Psoas muscle (tissue), 8 donors: ENCODE results near the gene MAML3. TPM values are rescaled to one million over a fixed set of nuclear protein-coding genes. Genes with fewer than 3 reads are reported as not detected.

ENCODE experiments used
- ATAC-seq, 4 donors: fragments of 200-7000 bp; cut with Tn5 transposase; one replicate each; pipeline ENCODE4 v1.9.1; 2020; ENCODE audit warnings: moderate library complexity in 3 of 4, mild to moderate bottlenecking in 2 of 4
- DNase-seq, 2 donors: peaks; one replicate each; pipeline ENCODE4 v3.0.0-alpha.2; 2020
- H3K27ac ChIP-seq: fragments of 200-600 bp; one replicate; pipeline ENCODE4 v1.8.0; 2022
- H3K27me3 ChIP-seq, 3 donors: fragments of 200-600 bp in 1 of 3; one replicate each; pipeline versions ENCODE4 v1.6.1 to v1.8.0; 2013 to 2022; ENCODE audit warnings: low read length in 2 of 3, mild to moderate bottlenecking in 2 of 3, moderate library complexity in 1 of 3; ENCODE audit not compliant: insufficient read depth in 3 of 3
- H3K36me3 ChIP-seq, 2 donors: fragments of 200-600 bp in 1 of 2; one replicate each; pipeline versions ENCODE4 v1.6.1 to v1.8.0; 2013 to 2022; ENCODE audit warnings: low read depth in 1 of 2, mild to moderate bottlenecking in 1 of 2, moderate library complexity in 1 of 2; ENCODE audit not compliant: insufficient read depth in 1 of 2
- H3K4me1 ChIP-seq: fragments of 200-600 bp; one replicate; pipeline ENCODE4 v1.8.0; 2022
- H3K4me3 ChIP-seq: fragments of 200-600 bp; one replicate; pipeline ENCODE4 v1.8.0; 2022; ENCODE audit warnings: mild to moderate bottlenecking
- H3K9me3 ChIP-seq: fragments of 200-600 bp; one replicate; pipeline ENCODE4 v1.8.0; 2022
- WGBS, 3 donors: extraction: QIAGEN DNeasy Blood & Tissue Kit; methylation state at CpG; one replicate each; pipeline versions ENCODE4 v1.1.6 to v1.1.7; 2013; 5-methylcytosine and 5-hydroxymethylcytosine counted together
- intact Hi-C, 2 donors: fragments of 100-400 bp; cut with DNase I; formaldehyde crosslinking; loops; one replicate each; pipeline versions ENCODE4 v1.11.0 to v1.14.2; 2022
- polyA plus RNA-seq, 3 donors: library from polyadenylated mRNA; stranded (reverse); fragments of 200-250 nt; gene quantifications; one replicate each; pipeline ENCODE4 v1.2.3, GENCODE V29; 2013
- total RNA-seq, 4 donors: library from RNA; stranded (reverse); fragmentation: NEBNext Ultra II Directional in 2 of 4; extraction: Animal tissue kit (Norgen Biotek cat#: 25700) in 2 of 4; gene quantifications; one replicate each; pipeline versions ENCODE4 v1.2.1 to v1.2.4, GENCODE V29; 2021 to 2023
- TF ChIP-seq, protein P1 (sequence below): fragments of 200-600 bp; IDR thresholded peaks from one replicate; pipeline ENCODE4 v1.8.0; 2022; ENCODE audit warnings: antibody characterized with exemption
- donor health status: healthy with polysubstance abuse.
- donor health status: DM: no; HTN: no; CAD: no; lungs with moderate emphysema.
- donor health status: Bipolar disorder and iron deficiency.
- donor health status: healthy.
- donor health status: DM: yes; HTN: yes; CAD: no.
- donor health status: DM: no; HTN: no; CAD: no.
- donor health status: DM: no; HTN: no; CAD: no.
- donor health status: DM: yes; HTN: yes; CAD: no.

The MAML3 gene
- total and polyA plus RNA-seq, 7 donors = 0.43 to 2.7 (median 0.74) TPM

DNA sequence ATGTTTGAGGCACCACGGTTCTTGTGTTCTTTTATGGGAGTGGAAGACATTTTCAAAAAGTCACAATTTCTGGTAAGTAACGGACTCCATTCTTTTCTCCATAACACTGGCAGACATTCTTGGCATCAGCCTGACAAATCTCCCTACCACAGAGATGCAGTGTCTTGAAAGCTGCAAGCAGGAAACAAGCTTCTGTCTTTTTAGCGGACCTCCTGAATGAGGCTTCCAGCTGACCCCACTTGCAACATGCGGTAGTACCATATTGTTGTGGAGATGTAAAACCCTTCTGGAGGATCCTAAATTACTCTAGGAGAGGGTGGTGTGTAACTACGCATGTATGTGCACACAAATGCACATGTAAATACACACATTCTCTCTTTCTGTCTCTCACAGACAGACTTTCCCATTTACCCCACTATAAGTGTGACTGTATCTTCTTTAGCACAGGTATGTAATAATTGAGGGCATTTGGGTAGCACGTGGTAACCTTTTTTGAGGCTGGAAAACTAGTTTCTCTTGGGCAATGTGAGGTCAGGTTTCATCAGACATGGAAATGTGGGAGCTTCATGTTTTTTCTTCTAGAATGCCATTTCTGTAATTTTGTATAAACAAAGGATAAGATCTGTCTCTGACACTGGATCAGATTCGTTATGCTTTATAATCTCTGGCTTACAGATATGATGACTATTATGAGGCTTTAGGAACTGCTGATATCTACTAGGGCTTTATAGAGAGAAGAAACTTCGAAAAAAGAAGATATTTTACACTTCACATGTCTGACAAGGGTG, 358.3 kb downstream of the MAML3 start:
- Histone ChIP-seq H3K4me3 (no peak overlapping the region), H3K4me1 (no peaks in the 10 kb centered on the region), H3K9me3 (no peaks in the 10 kb centered on the region), H3K27me3 (no peaks in the 10 kb centered on the region), H3K36me3 (no peaks in the 10 kb centered on the region), H3K27ac (no peak overlapping the region)
- intact Hi-C loops = no loop called here
- WGBS, 3 donors = 65 to 82% (median 67%) methylated on average over 8 of the region's 8 CpGs
- TF ChIP-seq, protein P1, sequence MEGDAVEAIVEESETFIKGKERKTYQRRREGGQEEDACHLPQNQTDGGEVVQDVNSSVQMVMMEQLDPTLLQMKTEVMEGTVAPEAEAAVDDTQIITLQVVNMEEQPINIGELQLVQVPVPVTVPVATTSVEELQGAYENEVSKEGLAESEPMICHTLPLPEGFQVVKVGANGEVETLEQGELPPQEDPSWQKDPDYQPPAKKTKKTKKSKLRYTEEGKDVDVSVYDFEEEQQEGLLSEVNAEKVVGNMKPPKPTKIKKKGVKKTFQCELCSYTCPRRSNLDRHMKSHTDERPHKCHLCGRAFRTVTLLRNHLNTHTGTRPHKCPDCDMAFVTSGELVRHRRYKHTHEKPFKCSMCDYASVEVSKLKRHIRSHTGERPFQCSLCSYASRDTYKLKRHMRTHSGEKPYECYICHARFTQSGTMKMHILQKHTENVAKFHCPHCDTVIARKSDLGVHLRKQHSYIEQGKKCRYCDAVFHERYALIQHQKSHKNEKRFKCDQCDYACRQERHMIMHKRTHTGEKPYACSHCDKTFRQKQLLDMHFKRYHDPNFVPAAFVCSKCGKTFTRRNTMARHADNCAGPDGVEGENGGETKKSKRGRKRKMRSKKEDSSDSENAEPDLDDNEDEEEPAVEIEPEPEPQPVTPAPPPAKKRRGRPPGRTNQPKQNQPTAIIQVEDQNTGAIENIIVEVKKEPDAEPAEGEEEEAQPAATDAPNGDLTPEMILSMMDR = no peak
- DNase-seq (no peak), ATAC-seq (no peak)

DNA sequence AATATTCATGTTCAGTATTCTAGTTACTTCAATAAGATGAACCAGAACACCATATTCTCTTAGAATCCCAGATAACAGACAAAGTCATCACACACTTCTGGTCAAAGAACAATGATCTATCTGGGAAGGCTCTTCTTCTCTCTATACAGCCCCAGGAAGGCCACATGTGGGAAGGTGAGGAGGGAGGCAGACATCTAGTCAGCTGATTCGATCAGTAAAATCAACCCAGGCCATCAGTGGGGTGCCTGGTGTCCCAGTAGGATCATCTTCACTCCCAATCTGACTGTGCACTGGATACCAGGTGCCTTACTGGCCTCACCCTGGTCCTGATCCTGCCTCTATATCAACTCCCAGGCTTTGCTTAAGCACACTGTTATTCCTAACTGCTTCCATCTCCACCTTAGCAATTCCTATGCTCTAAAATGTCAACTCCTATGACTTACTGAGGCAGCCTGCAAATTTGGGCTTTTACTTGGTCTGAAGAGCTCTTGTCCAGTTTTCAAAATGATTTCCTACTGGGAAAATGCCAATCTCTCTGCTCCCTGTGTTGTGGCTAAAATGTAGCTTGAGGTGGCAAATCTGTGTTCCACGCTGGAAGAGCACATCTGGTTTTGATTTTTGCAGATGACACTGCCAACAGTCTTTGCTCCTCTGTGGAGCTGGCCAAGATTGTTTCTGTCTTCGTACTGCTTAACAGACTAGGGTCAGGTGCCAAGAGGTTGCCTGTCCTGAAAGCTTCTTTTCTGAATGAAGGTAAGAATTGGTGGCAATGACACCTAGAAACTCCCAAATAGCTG, 359.6 kb downstream of the MAML3 start:
- H3K27ac ChIP-seq = no peak overlapping the region
- H3K36me3 ChIP-seq = no peaks in the 10 kb centered on the region
- no peak overlapping the region for H3K4me3 ChIP-seq
- intact Hi-C loops = no loop called here
- TF ChIP-seq, protein P1 = no peak
- no peaks in the 10 kb centered on the region for H3K4me1 ChIP-seq
- 43 to 46% (median 44%) methylated on average over 3 of the region's 3 CpGs for WGBS, 3 donors
- DNase-seq (no peak), ATAC-seq (peak in 1 of 4 donors; percentile 54)
- H3K9me3 ChIP-seq = no peaks in the 10 kb centered on the region
- H3K27me3 ChIP-seq = no peaks in the 10 kb centered on the region

DNA sequence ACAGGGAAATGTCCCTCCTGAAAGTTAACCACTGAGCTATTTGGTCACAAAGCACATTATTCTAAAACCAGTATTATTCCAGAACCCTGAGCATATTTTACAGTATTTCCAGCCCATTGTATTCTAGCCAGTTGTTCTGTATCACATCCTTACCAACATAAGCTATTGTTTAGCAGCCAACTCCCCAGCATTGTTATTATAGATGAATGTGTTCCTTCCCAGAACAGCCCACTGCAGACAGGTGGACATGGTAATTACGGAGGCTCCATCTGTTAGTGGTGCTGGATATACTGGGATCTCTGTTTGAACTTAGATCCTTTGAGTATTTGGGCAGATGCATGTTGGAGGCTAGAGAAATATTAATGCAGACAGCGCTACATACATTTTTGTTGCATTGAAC, 362.3 kb downstream of the MAML3 start:
- intact Hi-C loops = no loop called here
- WGBS, 3 donors = 82 to 88% (median 86%) methylated on average over 2 of the region's 2 CpGs
- Histone ChIP-seq H3K9me3 (no peaks in the 10 kb centered on the region), H3K36me3 (no peaks in the 10 kb centered on the region), H3K27me3 (no peaks in the 10 kb centered on the region), H3K27ac (no peak overlapping the region), H3K4me3 (no peak overlapping the region), H3K4me1 (no peaks in the 10 kb centered on the region)
- TF ChIP-seq, protein P1 = no peak
- no peak for DNase-seq
- no peak for ATAC-seq

DNA sequence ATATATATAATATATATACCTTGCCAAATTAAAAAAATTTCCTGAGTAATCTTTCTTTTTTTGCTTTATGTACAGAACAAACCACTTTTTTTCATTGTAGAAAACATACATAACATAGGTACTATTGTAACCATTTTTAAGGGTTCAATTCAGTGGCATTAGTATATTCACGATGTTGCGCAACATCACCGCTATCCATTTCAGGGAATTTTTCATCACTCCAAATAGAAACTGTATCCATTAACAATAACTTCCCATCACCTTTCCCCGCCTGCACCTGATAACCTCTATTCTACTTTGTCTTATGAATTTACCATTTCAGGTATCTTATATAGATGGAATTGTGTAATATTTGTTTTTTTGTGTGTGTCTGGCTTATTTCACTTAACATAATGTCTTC, 363.7 kb downstream of the MAML3 start:
- H3K27me3 ChIP-seq = no peaks in the 10 kb centered on the region
- H3K36me3 ChIP-seq = no peaks in the 10 kb centered on the region
- ATAC-seq = no peak
- no peak overlapping the region for H3K4me3 ChIP-seq
- WGBS, 3 donors = 97 to 98% (median 97%) methylated on average over 4 of the region's 4 CpGs
- DNase-seq = no peak
- intact Hi-C loops = no loop called here
- H3K9me3 ChIP-seq = no peaks in the 10 kb centered on the region
- no peak overlapping the region for H3K27ac ChIP-seq
- no peaks in the 10 kb centered on the region for H3K4me1 ChIP-seq
- TF ChIP-seq, protein P1 = no peak
